GM04504 (cell line): ENCODE measurements around the gene PTCHD1.
A peak's percentile ranks its signal among the peaks of the same experiment; 100 is the strongest.

Experiments used
- DNase-seq: peaks from one replicate; pipeline ENCODE4 v3.0.0-alpha.2; 2012; ENCODE audit warnings: low read depth

PTCHD1 gene

DNA sequence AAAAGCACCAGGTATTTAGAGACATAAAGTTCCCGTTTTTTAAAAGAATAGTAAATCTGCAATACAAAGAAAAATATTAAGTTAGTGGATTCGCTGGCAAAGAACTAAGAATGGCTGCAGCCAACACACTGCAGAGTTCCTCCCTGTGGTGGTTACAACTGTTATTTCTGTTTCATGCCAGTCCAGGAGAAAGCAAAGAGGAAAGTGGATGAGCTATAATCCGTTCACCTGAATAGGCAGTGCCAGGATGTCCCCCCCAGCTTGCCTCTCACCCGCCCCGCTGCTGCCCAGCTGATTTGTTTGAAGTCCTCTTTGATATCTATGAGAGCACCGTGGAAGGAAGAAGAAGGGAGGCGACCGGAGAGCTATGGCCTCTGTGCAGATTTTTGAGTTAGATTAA is 63.9 kb downstream of the PTCHD1 start:
- DNase-seq: no peak

DNA sequence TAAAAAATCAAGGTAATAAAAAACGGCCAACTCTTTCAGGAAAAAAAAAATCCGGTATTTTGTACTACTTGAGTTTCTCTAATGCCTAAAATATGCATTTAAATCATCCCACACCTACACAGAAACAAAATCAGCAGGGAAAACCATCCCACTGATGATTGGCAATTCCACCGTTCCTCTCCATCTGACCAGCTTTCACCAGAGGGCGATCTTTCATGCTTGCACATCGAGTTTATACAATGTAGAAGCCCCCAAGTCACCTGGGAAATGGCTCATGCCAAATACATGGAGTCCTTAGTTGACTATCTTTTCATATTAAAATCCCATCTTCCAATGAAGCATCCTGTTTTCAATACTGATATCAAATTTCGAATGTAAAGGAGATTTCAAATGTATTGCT is 69.2 kb downstream of the PTCHD1 start:
- no peak for DNase-seq

DNA sequence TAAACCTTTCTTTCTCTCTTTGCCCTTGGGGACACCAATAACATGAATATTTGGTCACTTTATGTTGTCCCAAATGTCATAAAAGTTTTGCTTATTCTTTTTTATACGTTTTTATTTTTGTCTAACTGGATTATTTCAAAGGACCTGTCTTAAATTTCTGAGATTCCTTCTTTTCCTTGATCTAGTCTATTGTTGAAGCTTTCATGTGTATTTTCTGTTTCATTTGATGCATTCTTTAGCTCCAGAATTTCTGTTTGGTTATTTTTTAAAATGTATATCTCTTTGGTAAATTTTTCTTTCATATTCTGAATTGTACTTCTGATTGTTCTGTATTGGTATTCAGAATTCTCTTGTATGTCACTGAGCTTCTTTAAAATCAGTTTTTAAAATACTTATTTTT is 88.3 kb downstream of the PTCHD1 start:
- DNase-seq: no peak

DNA sequence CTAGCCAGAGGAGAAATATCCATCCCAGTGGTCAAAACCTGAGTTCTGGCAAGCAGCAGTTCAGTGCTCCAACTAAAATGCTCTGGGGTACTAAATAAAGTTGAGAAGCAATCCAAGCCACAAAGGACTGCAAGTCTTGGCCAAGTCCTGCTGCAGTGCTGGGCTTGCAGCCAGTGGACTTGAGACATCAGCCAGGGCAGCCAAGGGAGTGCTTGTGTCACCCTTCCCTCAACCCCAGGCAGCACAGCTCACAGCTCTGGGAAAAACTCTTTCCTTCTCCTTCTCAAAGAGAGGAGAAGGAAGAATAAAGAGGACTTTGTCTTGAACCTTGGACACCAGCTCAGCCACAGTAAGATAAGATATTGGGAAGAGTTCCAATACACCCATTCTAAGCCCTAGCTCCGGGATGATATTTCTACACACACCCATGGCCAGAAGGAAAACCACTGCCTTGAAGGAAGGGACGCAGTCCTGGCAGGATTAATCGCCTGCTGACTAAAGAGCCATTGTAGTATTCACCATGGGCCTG is 99.8 kb downstream of the PTCHD1 start:
- DNase-seq: peak; percentile 10

DNA sequence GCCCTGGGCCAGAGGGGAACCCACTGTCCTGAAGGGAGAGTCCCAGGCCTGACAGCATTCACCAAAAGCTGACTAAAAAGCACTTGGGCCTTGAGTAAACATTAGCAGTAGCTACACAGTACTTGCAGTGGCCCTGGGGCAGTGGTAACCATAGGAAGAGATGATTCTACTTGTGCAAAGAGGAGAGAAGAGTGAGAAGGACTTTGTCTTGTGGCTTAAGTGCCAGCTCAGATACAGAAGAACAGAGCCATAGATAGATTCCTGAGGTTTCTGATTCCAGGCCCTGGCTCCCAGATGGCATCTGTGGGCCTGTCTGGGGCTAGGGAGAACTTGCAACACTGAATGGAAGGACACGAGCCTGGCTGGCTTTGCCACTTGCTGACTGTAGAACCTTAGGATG is 100.5 kb downstream of the PTCHD1 start:
- no peak for DNase-seq

DNA sequence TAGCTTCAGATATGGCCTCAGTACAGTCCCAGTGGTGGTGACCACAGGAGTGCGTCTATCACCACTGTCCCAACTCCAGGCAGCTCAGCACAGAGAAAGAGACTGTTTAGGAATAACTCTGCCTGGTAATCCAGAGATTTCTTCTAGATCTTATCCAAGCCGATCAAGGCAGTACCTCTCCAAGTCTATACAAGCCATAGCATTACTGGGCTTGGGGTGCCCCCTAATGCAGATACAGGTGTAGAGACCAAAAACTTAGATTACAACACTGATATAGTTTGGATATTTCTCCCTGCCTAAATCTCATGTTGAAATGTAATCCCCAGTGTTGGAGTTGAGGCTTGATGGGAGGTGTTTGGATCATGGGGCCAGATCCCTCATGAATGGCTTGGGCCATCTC is 100.9 kb downstream of the PTCHD1 start:
- DNase-seq: no peak

DNA sequence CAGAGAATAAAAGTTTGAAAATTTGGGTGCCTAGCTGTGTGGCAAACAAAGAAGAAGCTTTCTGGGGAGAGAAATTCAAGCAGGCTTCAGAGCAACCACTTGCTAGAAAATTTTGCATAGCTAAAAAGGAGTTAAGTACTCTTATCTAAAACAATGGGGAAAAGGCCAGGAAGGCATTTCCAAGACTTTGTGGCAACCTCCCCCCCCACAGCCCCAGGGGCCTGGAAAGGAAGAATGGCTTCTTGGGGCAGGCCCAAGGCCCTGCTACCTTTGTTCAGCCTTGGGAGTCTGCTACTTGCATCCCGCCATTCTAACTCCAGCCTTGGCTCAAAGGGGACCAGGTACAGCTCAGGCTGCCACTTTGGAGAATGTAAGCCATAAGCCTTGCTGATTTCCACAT is 102.2 kb downstream of the PTCHD1 start:
- DNase-seq: no peak

DNA sequence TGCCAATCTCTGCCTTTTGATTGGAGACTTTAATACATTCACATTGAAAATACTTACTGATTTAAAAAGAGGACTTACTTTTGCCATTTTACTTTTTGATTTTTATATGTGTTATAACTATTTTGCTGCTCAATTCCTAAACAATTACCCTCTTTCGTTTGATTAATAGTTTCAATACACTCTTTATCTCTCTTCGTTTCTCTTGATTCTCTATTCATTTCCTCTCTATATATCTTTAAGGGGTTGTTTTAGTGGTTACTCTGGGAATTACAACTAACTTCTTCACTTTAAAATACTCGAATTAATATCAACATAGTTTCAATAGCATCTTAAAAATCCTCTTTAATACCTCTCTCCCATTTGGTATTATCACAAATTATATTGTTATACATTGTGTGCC is 116.6 kb downstream of the PTCHD1 start:
- DNase-seq: no peak
